Spleen (tissue), 7 donors: ENCODE data around the gene ANKRD60.

Experiments used
- CTCF ChIP-seq, 11 experiments: fragments of 200-600 bp in 7 of 11; fragments of 450-650 bp in 4 of 11; sonication (generic) in 4 of 11; IDR thresholded peaks in 8 of 11; conservative IDR thresholded peaks in 3 of 11; 1 replicate in 7 of 11; 2 replicates in 4 of 11; pipeline versions ENCODE4 v1.4.0 to v1.8.0; 2016 to 2021; ENCODE audit warnings: antibody characterized with exemption in 11 of 11, inconsistent platforms in 4 of 11, mild to moderate bottlenecking in 1 of 11
- POLR2A ChIP-seq, 3 donors: fragments of 450-650 bp; IDR thresholded peaks; one replicate each; pipeline ENCODE4 v1.5.1; 2017; ENCODE audit warnings: antibody characterized with exemption in 3 of 3, mild to moderate bottlenecking in 1 of 3
- donor health status: DM: no; HTN: no; CAD: no; lungs with moderate emphysema.
- donor health status: DM: no; HTN: no; CAD: no.
- donor health status: DM: no; HTN: no; CAD: no.

DNA sequence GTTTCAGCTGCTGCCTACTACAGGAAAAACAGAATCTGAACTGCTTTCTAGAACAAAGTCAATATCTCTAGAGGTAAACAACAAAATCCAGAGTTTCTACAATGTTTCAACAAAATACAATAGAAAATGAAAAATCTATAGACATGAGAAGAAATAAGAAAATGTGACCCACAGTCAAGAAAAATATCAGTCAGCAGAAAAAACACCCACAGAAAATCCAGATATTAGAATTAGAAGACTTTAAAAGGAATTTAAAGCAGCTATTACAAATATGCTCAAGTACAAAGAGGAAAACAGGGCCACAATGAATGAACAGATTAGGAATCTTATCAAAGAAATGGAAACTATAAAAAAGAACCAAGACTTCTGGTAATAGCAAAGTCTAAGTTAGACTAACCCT lies 26.4 kb upstream of the ANKRD60 start:
- no peak for TF ChIP-seq CTCF (IDR thresholded peaks at IDR 0.05 in 8 of 11, conservative IDR thresholded peaks at IDR 0.05 in 3 of 11)
- no peak for TF ChIP-seq POLR2A (IDR thresholded peaks at IDR 0.05)
